Endothelial cell of umbilical vein (primary cell): Measurements from ENCODE around the gene SH3RF3. TPM values are rescaled to one million over a fixed set of nuclear protein-coding genes. Genes with fewer than 3 reads are reported as not detected.

Experiments
- BruUV-seq: library from RNA; stranded (reverse); fragments of 400-500 nt; replicated peaks from 2 replicates; lab custom pipeline; 2021; lab: Mats Ljungman, UMichigan
- CTCF ChIA-PET: fragments of 300-600, 350-600 bp; sonication (Branson Sonifier 250); formaldehyde crosslinking; loops from one replicate; lab custom pipeline; 2021; ENCODE audit warnings: antibody characterized with exemption, inconsistent platforms; lab: Charles Lee
- POLR2A ChIA-PET: fragments of 300-600, 350-600 bp; sonication (Branson Sonifier 250); formaldehyde crosslinking; loops from one replicate; lab custom pipeline; 2021; ENCODE audit warnings: antibody characterized with exemption, inconsistent platforms; lab: Charles Lee
- DNase-seq: peaks from one replicate; pipeline ENCODE4 v3.0.0-alpha.2; 2011; ENCODE audit warnings: low read depth, low spot score
- FAIRE-seq: peaks from 2 replicates; lab custom pipeline; 2011; peaks lifted over from hg19 to GRCh38; lab: Jason Lieb, UNC
- H2AFZ ChIP-seq: 2 replicates; pipeline ENCODE4 v1.6.0; 2012; ENCODE audit warnings: low read depth, low read length, control low read depth, inconsistent platforms
- H3K27ac ChIP-seq: 2 replicates; pipeline ENCODE4 v1.5.1; 2011; ENCODE audit warnings: low read depth, mild to moderate bottlenecking, control low read depth, low read length, moderate library complexity; ENCODE audit not compliant: insufficient read depth
- H3K27me3 ChIP-seq, 2 experiments: 2 replicates each; pipeline versions ENCODE4 v1.6.0 to v1.6.1; 2011; ENCODE audit warnings: low read length in 2 of 2, mixed read lengths in 1 of 2; ENCODE audit not compliant: control insufficient read depth in 2 of 2, insufficient read depth in 2 of 2
- H3K36me3 ChIP-seq, 2 experiments: 2 replicates in 1 of 2; 3 replicates in 1 of 2; pipeline ENCODE4 v1.5.1; 2011; ENCODE audit warnings: low read length in 2 of 2, mild to moderate bottlenecking in 1 of 2, moderate library complexity in 1 of 2; ENCODE audit not compliant: control insufficient read depth in 2 of 2, insufficient read depth in 2 of 2; ENCODE audit errors: extremely low read depth in 1 of 2
- H3K4me1 ChIP-seq: 3 replicates; pipeline ENCODE4 v1.5.1; 2011; ENCODE audit warnings: mild to moderate bottlenecking, low read length; ENCODE audit not compliant: control insufficient read depth, insufficient read depth; ENCODE audit errors: extremely low read depth
- H3K4me2 ChIP-seq: 2 replicates; pipeline ENCODE4 v1.6.1; 2011; ENCODE audit warnings: low read length, control low read depth, mixed read lengths; ENCODE audit not compliant: insufficient read depth
- H3K4me3 ChIP-seq, 3 experiments: fragments of 200-600 bp in 1 of 3; sonication (generic), shearing (Covaris generic) in 1 of 3; replicated peaks in 1 of 3; 2 replicates each; pipeline ENCODE4 v1.5.1; 2011 to 2016; ENCODE audit warnings: control low read depth in 3 of 3, low read length in 3 of 3, mild to moderate bottlenecking in 2 of 3, inconsistent platforms in 1 of 3, low read depth in 1 of 3, moderate library complexity in 1 of 3; ENCODE audit not compliant: insufficient read depth in 1 of 3
- H3K79me2 ChIP-seq: 2 replicates; pipeline ENCODE4 v1.6.0; 2012; ENCODE audit warnings: low read length, inconsistent platforms; ENCODE audit not compliant: control insufficient read depth, insufficient read depth
- H3K9ac ChIP-seq: replicated peaks from 2 replicates; pipeline ENCODE3; 2011; ENCODE audit warnings: low read length, control low read depth; ENCODE audit not compliant: insufficient read depth; ENCODE audit errors: extremely low read depth
- H3K9me1 ChIP-seq: replicated peaks from 3 replicates; pipeline ENCODE4 v1.6.0; 2011; ENCODE audit warnings: mild to moderate bottlenecking, low read length; ENCODE audit not compliant: control insufficient read depth, insufficient read depth; ENCODE audit errors: extremely low read depth
- H3K9me3 ChIP-seq: replicated peaks from 2 replicates; pipeline ENCODE4 v1.5.1; 2012; ENCODE audit warnings: low read length, inconsistent platforms; ENCODE audit not compliant: control insufficient read depth, insufficient read depth
- H4K20me1 ChIP-seq: replicated peaks from 2 replicates; pipeline ENCODE3; 2011; ENCODE audit warnings: mild to moderate bottlenecking, low read length; ENCODE audit not compliant: control insufficient read depth, insufficient read depth; ENCODE audit errors: extremely low read depth
- FOS ChIP-seq: IDR thresholded peaks from 2 replicates; pipeline ENCODE4 v1.6.1; 2011; ENCODE audit warnings: mild to moderate bottlenecking, low read length, moderate library complexity, borderline replicate concordance; ENCODE audit not compliant: insufficient read depth
- GATA2 ChIP-seq: IDR thresholded peaks from 2 replicates; pipeline ENCODE4 v1.7.0; 2011; ENCODE audit warnings: low read depth, mild to moderate bottlenecking, moderate library complexity, mixed read lengths, low read length; ENCODE audit not compliant: insufficient read length, insufficient read depth
- JUN ChIP-seq: IDR thresholded peaks from 2 replicates; pipeline ENCODE4 v1.6.1; 2011; ENCODE audit warnings: borderline replicate concordance, low read depth; ENCODE audit not compliant: insufficient read length, insufficient read depth
- POLR2A ChIP-seq: IDR thresholded peaks from 2 replicates; pipeline ENCODE4 v1.6.1; 2012; ENCODE audit warnings: low read depth, mild to moderate bottlenecking, control low read depth, low read length
- POLR2AphosphoS5 ChIP-seq: IDR thresholded peaks from 2 replicates; pipeline ENCODE4 v1.6.1; 2012; ENCODE audit warnings: low read depth, mild to moderate bottlenecking, control low read depth, low read length, moderate library complexity; ENCODE audit not compliant: insufficient read depth
- dilution Hi-C: fragments of 300-500 bp; cut with MboI; formaldehyde crosslinking; loops from one replicate; pipeline ENCODE4 v1.15.0; 2019; ENCODE audit warnings: low sequenced_read_pairs; ENCODE audit not compliant: extremely low pct_ligation_motif_present
- intact Hi-C: fragments of 100-400 bp; cut with micrococcal nuclease; formaldehyde crosslinking; loops from one replicate; pipeline ENCODE4 v1.10.0; 2022
- polyA plus RNA-seq, 4 experiments: library from polyadenylated mRNA; depleted of rRNA in 3 of 4; stranded (reverse) in 3 of 4; unstranded in 1 of 4; fragments of >200 nt; gene quantifications; 2 replicates each; pipeline versions ENCODE4 v1.2.1 to v1.2.3, GENCODE V29; 2011 to 2012; ENCODE audit warnings: missing spikeins in 1 of 4
- total RNA-seq: library from RNA; stranded (reverse); gene quantifications from 2 replicates; pipeline ENCODE4 v1.2.3, GENCODE V29; 2021
- TF ChIP-seq, protein P1 (sequence below), 2 donors: IDR thresholded peaks; 1 replicate in 1 of 2; 2 replicates in 1 of 2; pipeline ENCODE4 v1.5.1; 2011; ENCODE audit warnings: low read length in 2 of 2, mild to moderate bottlenecking in 2 of 2, moderate library complexity in 2 of 2, control low read depth in 1 of 2, inconsistent platforms in 1 of 2, low read depth in 1 of 2; ENCODE audit not compliant: insufficient read depth in 1 of 2; ENCODE audit errors: extremely low read depth in 1 of 2
- TF ChIP-seq, protein P2 (sequence below): IDR thresholded peaks from 2 replicates; pipeline ENCODE4 v1.6.1; 2011; ENCODE audit not compliant: insufficient read depth, insufficient read length

Gene SH3RF3
- total and polyA plus RNA-seq, 2 donors (not counting 3 experiments of a cell fraction or from before 2014, with no cell fraction given) = 3.8 to 14.7 TPM

DNA sequence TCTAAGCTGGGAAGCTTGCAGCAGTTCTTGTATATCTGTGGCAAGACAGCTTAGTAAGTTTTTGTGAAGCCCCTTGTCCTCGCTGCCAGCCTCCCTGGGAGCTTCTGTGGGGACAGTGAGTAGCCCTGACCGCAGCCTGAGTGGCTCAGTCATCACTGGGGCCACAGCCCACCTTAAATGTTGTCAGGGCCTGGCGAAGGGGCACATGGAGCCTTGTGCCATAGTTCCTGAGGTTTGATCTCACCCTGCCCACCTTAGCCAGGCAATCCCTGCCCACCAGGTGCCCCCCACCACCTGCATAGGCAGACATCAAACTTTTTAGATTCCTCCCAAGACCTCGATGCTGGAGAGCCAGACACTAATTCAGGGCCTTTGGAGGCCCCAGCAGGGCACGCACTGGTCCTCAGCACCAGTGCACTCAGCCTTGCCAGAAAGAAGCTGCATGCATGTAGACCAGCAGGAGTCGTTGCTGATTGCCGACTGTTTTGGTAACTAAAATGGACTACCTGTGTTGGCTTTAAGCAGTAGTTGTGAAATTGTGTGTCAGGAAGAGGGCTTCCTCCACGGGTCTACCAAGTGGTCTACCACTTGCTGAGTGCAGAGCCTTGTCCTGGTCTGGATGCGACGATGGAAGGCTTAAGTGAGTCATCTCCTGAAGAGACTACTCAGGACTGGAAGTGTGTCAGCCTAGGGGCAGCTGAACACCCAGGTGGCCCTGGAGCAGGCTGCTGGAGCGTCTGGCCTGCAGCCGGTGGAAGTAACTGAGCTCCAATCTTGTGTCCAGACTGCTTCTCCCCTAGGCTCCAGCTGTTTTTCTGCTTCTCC is 251.7 kb downstream of the SH3RF3 start:
- Histone ChIP-seq H3K9me1 (no peaks in the 10 kb centered on the region), H3K4me1 (no peaks in the 10 kb centered on the region), H2AFZ (no peak overlapping the region), H3K4me3 (no peak overlapping the region), H3K27ac (no peak overlapping the region), H3K27me3 (no peaks in the 10 kb centered on the region), H3K36me3 (no peaks in the 10 kb centered on the region), H4K20me1 (no peaks in the 10 kb centered on the region), H3K9ac (no peak overlapping the region), H3K9me3 (no peaks in the 10 kb centered on the region), H3K4me2 (no peak overlapping the region), H3K79me2 (no peaks in the 10 kb centered on the region)
- BruUV-seq = no TSS peak
- FAIRE-seq = peak; percentile 42
- ChIA-PET CTCF (interaction anchor here (0.9 to 2.4 kb wide), 2 partner anchors 62 to 130 kb away, joined by 3 to 5 read pairs; no protein-coding TSS in a partner anchor), POLR2A (no interaction called here)
- peak; percentile 13 for DNase-seq
- intact Hi-C loops (loop anchor here (5.0 kb wide), 1 partner anchor 33 kb away; no protein-coding TSS in a partner anchor), dilution Hi-C loops (no loop called here)
- TF ChIP-seq POLR2AphosphoS5 (no peak), JUN (no peak), POLR2A (no peak), GATA2 (no peak), FOS (peak; percentile 63)
- TF ChIP-seq, protein P1, sequence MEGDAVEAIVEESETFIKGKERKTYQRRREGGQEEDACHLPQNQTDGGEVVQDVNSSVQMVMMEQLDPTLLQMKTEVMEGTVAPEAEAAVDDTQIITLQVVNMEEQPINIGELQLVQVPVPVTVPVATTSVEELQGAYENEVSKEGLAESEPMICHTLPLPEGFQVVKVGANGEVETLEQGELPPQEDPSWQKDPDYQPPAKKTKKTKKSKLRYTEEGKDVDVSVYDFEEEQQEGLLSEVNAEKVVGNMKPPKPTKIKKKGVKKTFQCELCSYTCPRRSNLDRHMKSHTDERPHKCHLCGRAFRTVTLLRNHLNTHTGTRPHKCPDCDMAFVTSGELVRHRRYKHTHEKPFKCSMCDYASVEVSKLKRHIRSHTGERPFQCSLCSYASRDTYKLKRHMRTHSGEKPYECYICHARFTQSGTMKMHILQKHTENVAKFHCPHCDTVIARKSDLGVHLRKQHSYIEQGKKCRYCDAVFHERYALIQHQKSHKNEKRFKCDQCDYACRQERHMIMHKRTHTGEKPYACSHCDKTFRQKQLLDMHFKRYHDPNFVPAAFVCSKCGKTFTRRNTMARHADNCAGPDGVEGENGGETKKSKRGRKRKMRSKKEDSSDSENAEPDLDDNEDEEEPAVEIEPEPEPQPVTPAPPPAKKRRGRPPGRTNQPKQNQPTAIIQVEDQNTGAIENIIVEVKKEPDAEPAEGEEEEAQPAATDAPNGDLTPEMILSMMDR (IDR thresholded peaks at IDR 0.05; ENCODE audit: extremely low read depth in 1 of 2, insufficient read depth in 1 of 2, low read depth in 1 of 2, low read length in 2 of 2) = no peak
- TF ChIP-seq, protein P2, sequence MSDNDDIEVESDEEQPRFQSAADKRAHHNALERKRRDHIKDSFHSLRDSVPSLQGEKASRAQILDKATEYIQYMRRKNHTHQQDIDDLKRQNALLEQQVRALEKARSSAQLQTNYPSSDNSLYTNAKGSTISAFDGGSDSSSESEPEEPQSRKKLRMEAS = no peak
